IMR-90 (cell line): Measurements from ENCODE around the gene MCUR1. TPM values are rescaled to one million over a fixed set of nuclear protein-coding genes. Genes with fewer than 3 reads are reported as not detected.
A peak's percentile ranks its signal among the peaks of the same experiment; 100 is the strongest.

Experiments
- ATAC-seq: fragments of 200-7000 bp; cut with Tn5 transposase; 2 replicates; pipeline ENCODE4 v1.9.1; 2020; ENCODE audit warnings: low read depth, mild to moderate bottlenecking, moderate library complexity
- BruUV-seq: library from RNA; stranded (reverse); fragments of 400-500 nt; replicated peaks from 2 replicates; lab custom pipeline; 2021; lab: Mats Ljungman, UMichigan
- CTCF ChIA-PET: fragments of 300-600 bp; formaldehyde crosslinking; extraction: SDS; loops from one replicate; lab custom pipeline; 2021; ENCODE audit warnings: antibody characterized with exemption; lab: Yijun Ruan, JAX
- POLR2A ChIA-PET: fragments of 300-600 bp; sonication (Branson Sonifier 250); formaldehyde crosslinking; loops from one replicate; lab custom pipeline; 2022; ENCODE audit warnings: antibody characterized with exemption; ENCODE audit not compliant: unreplicated experiment; lab: Charles Lee
- DNase-seq: peaks from one replicate; pipeline ENCODE4 v3.0.0; 2013
- H2AFZ ChIP-seq: replicated peaks from 2 replicates; pipeline ENCODE3; 2013; ENCODE audit warnings: low read length, mild to moderate bottlenecking; ENCODE audit not compliant: poor library complexity
- H2AK5ac ChIP-seq: 2 replicates; pipeline ENCODE4 v1.6.1; 2013; ENCODE audit warnings: low read depth, low read length, inconsistent platforms
- H2AK9ac ChIP-seq: replicated peaks from 2 replicates; pipeline ENCODE3; 2013; ENCODE audit warnings: mild to moderate bottlenecking, low read depth, low read length, moderate library complexity; ENCODE audit not compliant: poor library complexity
- H2BK120ac ChIP-seq: 2 replicates; pipeline ENCODE4 v1.6.1; 2013; ENCODE audit warnings: low read depth, low read length, inconsistent platforms
- H2BK15ac ChIP-seq: 3 replicates; pipeline ENCODE4 v1.6.1; 2013; ENCODE audit warnings: low read depth, low read length, inconsistent platforms
- H2BK20ac ChIP-seq: 2 replicates; pipeline ENCODE4 v1.6.1; 2013; ENCODE audit warnings: low read depth, mild to moderate bottlenecking, inconsistent platforms, low read length, moderate library complexity
- H2BK5ac ChIP-seq: 2 replicates; pipeline ENCODE4 v1.6.1; 2013; ENCODE audit warnings: mild to moderate bottlenecking, low read depth, low read length, inconsistent platforms; ENCODE audit not compliant: poor library complexity, severe bottlenecking
- H3K14ac ChIP-seq: replicated peaks from 2 replicates; pipeline ENCODE4 v1.6.1; 2013; ENCODE audit warnings: low read depth, low read length, inconsistent platforms
- H3K18ac ChIP-seq: 2 replicates; pipeline ENCODE4 v1.6.1; 2013; ENCODE audit warnings: low read depth, low read length, control low read depth
- H3K23ac ChIP-seq: 2 replicates; pipeline ENCODE4 v1.6.1; 2013; ENCODE audit warnings: low read depth, low read length, inconsistent platforms
- H3K27ac ChIP-seq: 2 replicates; pipeline ENCODE4 v1.5.1; 2013; ENCODE audit warnings: mild to moderate bottlenecking, control low read depth, low read length; ENCODE audit not compliant: insufficient read depth
- H3K27me3 ChIP-seq: 2 replicates; pipeline ENCODE4 v1.6.1; 2013; ENCODE audit warnings: low read length; ENCODE audit not compliant: control insufficient read depth, insufficient read depth
- H3K36me3 ChIP-seq: 2 replicates; pipeline ENCODE4 v1.6.1; 2013; ENCODE audit warnings: low read length, mixed read lengths; ENCODE audit not compliant: control insufficient read depth, insufficient read depth
- H3K4ac ChIP-seq: 2 replicates; pipeline ENCODE4 v1.6.1; 2013; ENCODE audit warnings: low read depth, low read length, inconsistent platforms
- H3K4me1 ChIP-seq: 2 replicates; pipeline ENCODE4 v1.6.1; 2013; ENCODE audit warnings: low read length, mixed read lengths; ENCODE audit not compliant: control insufficient read depth, insufficient read depth
- H3K4me2 ChIP-seq: 2 replicates; pipeline ENCODE4 v1.6.1; 2013; ENCODE audit warnings: low read depth, mild to moderate bottlenecking, control low read depth, low read length, moderate library complexity
- H3K4me3 ChIP-seq: 2 replicates; pipeline ENCODE4 v1.5.1; 2013; ENCODE audit warnings: low read depth, mild to moderate bottlenecking, control low read depth, low read length, moderate library complexity; ENCODE audit not compliant: insufficient read depth
- H3K56ac ChIP-seq: 2 replicates; pipeline ENCODE4 v1.6.1; 2013; ENCODE audit warnings: low read length, inconsistent platforms; ENCODE audit not compliant: insufficient read depth; ENCODE audit errors: extremely low read depth
- H3K79me1 ChIP-seq, 2 experiments: 2 replicates each; pipeline ENCODE4 v1.6.1; 2013; ENCODE audit warnings: low read length in 2 of 2, inconsistent platforms in 1 of 2, low read depth in 1 of 2
- H3K9ac ChIP-seq: 2 replicates; pipeline ENCODE4 v1.6.1; 2013; ENCODE audit warnings: low read depth, low read length, control low read depth
- H3K9me1 ChIP-seq: 2 replicates; pipeline ENCODE4 v1.6.1; 2013; ENCODE audit warnings: low read length, inconsistent platforms; ENCODE audit not compliant: insufficient read depth
- H3K9me3 ChIP-seq: 2 replicates; pipeline ENCODE4 v1.6.1; 2013; ENCODE audit warnings: low read length; ENCODE audit not compliant: control insufficient read depth, insufficient read depth
- H4K20me1 ChIP-seq: 2 replicates; pipeline ENCODE4 v1.6.1; 2013; ENCODE audit warnings: low read length, inconsistent platforms; ENCODE audit not compliant: insufficient read depth
- H4K5ac ChIP-seq: 2 replicates; pipeline ENCODE4 v1.6.1; 2013; ENCODE audit warnings: mild to moderate bottlenecking, low read depth, low read length, control low read depth
- H4K8ac ChIP-seq, 2 experiments: 2 replicates each; pipeline ENCODE4 v1.6.1; 2013; ENCODE audit warnings: low read depth in 2 of 2, low read length in 2 of 2, control low read depth in 1 of 2, inconsistent platforms in 1 of 2
- H4K91ac ChIP-seq: 2 replicates; pipeline ENCODE4 v1.6.1; 2013; ENCODE audit warnings: low read depth, low read length, inconsistent platforms; ENCODE audit not compliant: insufficient read depth
- CHD1 ChIP-seq: IDR thresholded peaks from 2 replicates; pipeline ENCODE4 v1.6.1; 2012; ENCODE audit warnings: low read depth, low read length, improper control_type of control experiment
- RFX5 ChIP-seq: IDR thresholded peaks from 2 replicates; pipeline ENCODE4 v1.8.0; 2012; ENCODE audit warnings: low read depth, mild to moderate bottlenecking, low read length, moderate library complexity
- whole genome bisulfite sequencing, 2 experiments: methylation state at CpG; one replicate each; pipeline versions ENCODE4 v1.1.5 to v1.1.7; 2013; ENCODE audit warnings: missing lambda C conversion rate in 2 of 2; ENCODE audit not compliant: insufficient read length in 1 of 2; ENCODE audit errors: extremely low coverage in 2 of 2; 5-methylcytosine and 5-hydroxymethylcytosine counted together
- dilution Hi-C: fragments of 300-500 bp; cut with HindIII; formaldehyde crosslinking; loops from one replicate; pipeline ENCODE4 v1.14.3; 2018; ENCODE audit warnings: low sequenced_read_pairs; ENCODE audit not compliant: unreplicated experiment
- in situ Hi-C: fragments of 300-500 bp; cut with MboI; formaldehyde crosslinking; loops from 3 replicates; pipeline ENCODE4 v1.14.3; 2019; ENCODE audit warnings: low sequenced_read_pairs, inconsistent platforms, mixed read lengths
- intact Hi-C: fragments of 100-400 bp; cut with micrococcal nuclease; formaldehyde crosslinking; loops from 2 replicates; pipeline ENCODE4 v1.10.0; 2022
- polyA plus RNA-seq, 3 experiments: library from polyadenylated mRNA; depleted of rRNA; stranded (reverse); fragments of >200 nt; gene quantifications; 2 replicates each; pipeline ENCODE4 v1.2.3, GENCODE V29; 2012; ENCODE audit warnings: low replicate concordance in 1 of 3
- total RNA-seq: library from RNA; depleted of rRNA; stranded (reverse); fragments of >200 nt; gene quantifications from 2 replicates; pipeline ENCODE4 v1.2.3, GENCODE V29; 2012
- TF ChIP-seq, protein P1 (sequence below): fragments of 150-350 bp; IDR thresholded peaks from 2 replicates; pipeline ENCODE4 v1.6.1; 2017; ENCODE audit warnings: mild to moderate bottlenecking, antibody characterized with exemption, low read length, low read depth

Gene MCUR1
- total and polyA plus RNA-seq, 2 of the 4 experiments (the other 2 are of a cell fraction), result 4.1 to 6.5 TPM

DNA sequence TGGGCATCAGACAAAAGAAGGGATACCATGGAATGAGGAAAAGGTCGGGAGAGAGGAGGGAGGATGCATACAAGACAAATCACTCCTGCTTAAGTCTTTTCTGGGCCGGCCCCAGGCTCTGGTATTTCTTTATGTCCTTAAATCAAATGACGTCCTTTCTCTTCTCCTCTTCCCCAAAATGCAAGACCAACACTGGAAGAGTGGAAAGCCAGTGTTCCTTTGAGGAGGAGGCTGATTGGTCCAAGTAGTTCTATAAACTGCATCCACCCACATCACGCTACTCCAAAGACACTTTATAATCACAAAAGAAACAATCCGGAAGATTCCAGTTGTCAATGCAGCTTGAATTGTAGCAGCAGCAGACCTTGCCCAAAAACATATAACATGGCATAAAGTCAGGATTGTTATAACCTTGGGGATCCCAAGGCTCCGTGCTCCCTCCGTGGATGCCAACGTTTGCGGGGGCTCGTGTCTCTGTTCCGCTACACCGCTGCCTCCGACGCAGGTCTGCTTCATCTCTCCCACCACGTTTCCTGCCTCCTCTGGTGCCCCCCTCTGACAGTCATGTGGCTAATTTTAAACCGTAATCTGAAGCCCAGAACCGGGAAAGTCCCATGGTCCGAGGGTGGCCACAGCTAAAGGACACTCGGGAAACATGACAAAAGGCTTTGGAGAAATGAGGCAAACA is 47.1 kb downstream of the MCUR1 start:
- dilution Hi-C loops, result no loop called here
- H2AK9ac ChIP-seq, result peak overlapping the region; percentile 72
- H3K4me3 ChIP-seq, result peak overlapping the region; percentile 19; the same call in 1 of the 2 replicates
- intact Hi-C loops, result no loop called here
- ChIA-PET CTCF (interaction anchor here (0.6 kb wide), 1 partner anchor 27 kb away, joined by 3 read pairs; no protein-coding TSS in a partner anchor), POLR2A (no interaction called here)
- H4K8ac ChIP-seq, result peak overlapping the region; percentile 39 to 54; a peak in 2 of 4 replicates
- H4K5ac ChIP-seq, result peak overlapping the region; percentile 53
- 0 out of 2 replicates have a peak, but pooled peaks cover 2% of the 10 kb centered on the region for H3K9me1 ChIP-seq
- H3K56ac ChIP-seq, result no peak overlapping the region
- DNase-seq (peak; percentile 44), ATAC-seq (peak; percentile 55)
- H4K20me1 ChIP-seq, result no peaks in the 10 kb centered on the region
- H2BK15ac ChIP-seq, result peak overlapping the region; percentile 45; the same call in 1 of the 3 replicates
- peak overlapping the region; percentile 94 for H2AFZ ChIP-seq
- no peak overlapping the region for H3K27ac ChIP-seq
- H3K4me2 ChIP-seq, result peak overlapping the region; percentile 81
- peak overlapping the region; percentile 31; the same call in 1 of the 2 replicates for H3K4ac ChIP-seq
- H3K36me3 ChIP-seq, result no peaks in the 10 kb centered on the region
- H2BK120ac ChIP-seq, result peak overlapping the region; percentile 77; the same call in 1 of the 2 replicates
- TF ChIP-seq RFX5 (no peak), CHD1 (no peak)
- TF ChIP-seq, protein P1, sequence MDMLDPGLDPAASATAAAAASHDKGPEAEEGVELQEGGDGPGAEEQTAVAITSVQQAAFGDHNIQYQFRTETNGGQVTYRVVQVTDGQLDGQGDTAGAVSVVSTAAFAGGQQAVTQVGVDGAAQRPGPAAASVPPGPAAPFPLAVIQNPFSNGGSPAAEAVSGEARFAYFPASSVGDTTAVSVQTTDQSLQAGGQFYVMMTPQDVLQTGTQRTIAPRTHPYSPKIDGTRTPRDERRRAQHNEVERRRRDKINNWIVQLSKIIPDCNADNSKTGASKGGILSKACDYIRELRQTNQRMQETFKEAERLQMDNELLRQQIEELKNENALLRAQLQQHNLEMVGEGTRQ, result peak; percentile 17; the same call in 1 of the 2 replicates
- peak overlapping the region; percentile 19; the same call in 1 of the 2 replicates for H4K91ac ChIP-seq
- no TSS peak for BruUV-seq
- H3K9me3 ChIP-seq, result no peaks in the 10 kb centered on the region
- in situ Hi-C loops, result no loop called here
- 24% methylated on average over 11 of the region's 19 CpGs; no CpG with 5 or more reads in 1 of the 2 experiments for WGBS, 2 experiments
- no peak overlapping the region for H3K18ac ChIP-seq
- H3K79me1 ChIP-seq, result no peaks in the 10 kb centered on the region
- 0 out of 2 replicates have a peak overlapping the region, but pooled peaks have one; percentile 16 for H2AK5ac ChIP-seq
- no peak overlapping the region for H2BK5ac ChIP-seq
- no peaks in the 10 kb centered on the region for H3K27me3 ChIP-seq
- peak overlapping the region; percentile 59 for H2BK20ac ChIP-seq
- peak overlapping the region; percentile 81 for H3K14ac ChIP-seq
- H3K9ac ChIP-seq, result no peak overlapping the region
- peaks cover 2% of the 10 kb centered on the region; the same call in 1 of the 2 replicates for H3K4me1 ChIP-seq
- no peak overlapping the region for H3K23ac ChIP-seq
